IPS DF 4.7 (cell line): ENCODE measurements around the gene RCBTB1.

Source experiments
- DNase-seq: peaks from one replicate; pipeline ENCODE4 v3.0.0-alpha.2; 2013; ENCODE audit warnings: low spot score; ENCODE audit errors: extremely low read depth

Gene RCBTB1

DNA sequence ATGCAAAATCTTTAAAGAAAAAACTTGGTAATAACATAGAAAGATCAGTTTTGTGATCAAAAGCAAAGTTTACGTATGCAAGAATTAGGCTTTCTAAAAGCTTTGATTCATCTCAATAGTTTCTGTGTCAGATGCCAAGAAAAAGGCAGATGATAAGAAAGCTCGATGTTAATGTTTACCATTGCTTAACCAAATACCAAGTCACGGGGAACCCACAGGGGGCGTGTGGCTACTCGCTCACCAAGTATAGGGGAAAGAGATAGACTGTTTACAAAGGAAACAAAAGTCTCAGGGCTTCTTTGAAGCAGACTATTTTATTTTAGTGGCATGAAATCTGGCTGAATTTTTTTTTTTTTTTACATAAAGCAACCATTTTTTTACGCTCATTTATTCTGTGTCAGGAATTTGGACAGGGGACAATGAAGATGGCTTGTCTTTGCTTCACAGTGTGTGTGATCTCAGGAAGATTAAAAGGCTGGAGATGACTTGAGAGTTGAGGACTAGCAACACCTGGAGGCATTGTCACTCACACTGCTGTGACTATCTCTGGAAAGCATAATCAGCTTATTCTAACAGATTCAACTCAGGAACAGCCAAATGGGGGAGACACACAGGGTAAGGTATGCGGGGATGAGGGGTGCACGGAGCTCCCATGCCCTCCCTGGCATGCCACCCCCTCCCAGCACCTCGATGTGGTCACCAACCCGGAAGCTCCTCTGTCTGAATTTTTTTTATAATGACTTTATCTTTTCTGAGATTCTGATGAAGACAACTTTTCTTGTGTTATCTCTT lies 24.9 kb downstream of the RCBTB1 start:
- no peak for DNase-seq

DNA sequence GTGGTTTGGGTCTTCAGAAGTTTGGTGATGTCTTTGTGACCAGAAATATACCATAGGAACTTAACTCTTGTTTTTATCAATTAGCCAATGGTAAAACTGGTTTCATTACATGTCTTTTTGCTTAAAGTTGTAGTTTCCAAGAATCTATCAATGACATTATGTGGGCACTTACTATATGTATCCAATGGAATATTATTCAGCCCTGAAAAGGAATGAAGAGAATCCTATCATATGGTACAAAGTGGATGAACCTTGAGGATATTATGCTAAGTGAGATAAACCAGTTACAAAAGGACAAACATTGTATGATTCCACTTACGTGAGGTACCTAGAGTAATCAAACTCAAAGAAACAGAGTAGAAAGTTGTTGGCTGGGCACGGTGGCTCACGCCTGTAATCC lies 26.4 kb downstream of the RCBTB1 start:
- no peak for DNase-seq

DNA sequence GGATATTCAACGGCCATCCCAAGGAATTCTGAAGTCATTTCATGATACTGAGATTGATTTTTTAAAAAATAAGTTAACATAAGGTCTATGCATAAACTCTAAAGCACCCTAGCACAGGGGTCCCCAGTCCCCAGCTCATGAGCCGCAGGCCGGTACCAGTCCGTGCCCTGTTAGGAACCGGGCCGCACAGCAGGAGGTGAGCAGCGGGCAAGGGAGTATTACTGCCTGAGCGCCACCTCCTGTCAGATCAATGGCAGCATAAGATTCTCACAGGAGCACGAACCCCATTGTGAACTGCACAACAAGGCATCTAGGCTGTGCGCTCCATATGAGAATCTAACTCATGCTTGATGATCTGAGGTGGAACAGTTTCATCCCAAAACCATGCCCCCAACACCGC lies 31.0 kb downstream of the RCBTB1 start:
- DNase-seq: no peak

DNA sequence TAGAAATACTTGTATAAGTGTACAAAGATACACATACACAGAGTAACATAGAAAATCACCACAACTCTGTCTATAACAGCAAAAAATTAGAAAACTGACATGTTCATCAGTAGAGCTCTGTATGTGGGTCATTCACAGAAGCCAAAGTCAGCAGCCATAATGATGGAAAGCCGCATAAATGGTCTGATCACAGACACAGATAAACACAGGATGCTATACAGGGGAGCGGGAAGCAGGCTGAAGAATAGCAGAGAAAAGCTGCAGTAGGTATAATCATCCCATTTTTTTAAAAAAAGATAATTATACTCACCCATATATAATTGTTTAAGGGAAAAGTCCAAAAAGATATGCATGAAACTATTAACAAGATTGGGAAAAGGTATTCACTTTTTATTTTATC lies 31.5 kb downstream of the RCBTB1 start:
- DNase-seq: no peak

- DNase-seq: no peak
These were observed 34.3 kb downstream of the RCBTB1 start for GRCh38 chr13:49550942-49551644.

- DNase-seq: no peak
These were observed 36.1 kb downstream of the RCBTB1 start for GRCh38 chr13:49549289-49549688.

DNA sequence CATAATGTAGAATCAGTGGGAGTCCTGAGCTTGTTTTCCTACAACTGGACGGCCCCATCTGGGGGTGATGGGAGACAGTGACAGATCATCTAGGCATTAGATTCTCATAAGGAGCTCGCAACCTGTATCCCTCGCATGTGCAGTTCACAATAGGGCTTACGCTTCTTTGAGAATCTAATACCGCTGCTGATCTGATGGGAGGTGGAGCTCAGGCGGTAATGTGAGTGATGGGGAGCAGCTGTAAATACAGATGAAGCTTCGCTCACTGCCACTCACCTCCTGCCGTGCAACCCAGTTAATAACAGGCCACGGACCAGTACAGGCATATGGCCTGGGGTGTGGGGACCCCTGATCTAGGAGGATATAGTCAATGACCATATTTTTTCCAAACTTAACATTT lies 38.8 kb downstream of the RCBTB1 start:
- no peak for DNase-seq

DNA sequence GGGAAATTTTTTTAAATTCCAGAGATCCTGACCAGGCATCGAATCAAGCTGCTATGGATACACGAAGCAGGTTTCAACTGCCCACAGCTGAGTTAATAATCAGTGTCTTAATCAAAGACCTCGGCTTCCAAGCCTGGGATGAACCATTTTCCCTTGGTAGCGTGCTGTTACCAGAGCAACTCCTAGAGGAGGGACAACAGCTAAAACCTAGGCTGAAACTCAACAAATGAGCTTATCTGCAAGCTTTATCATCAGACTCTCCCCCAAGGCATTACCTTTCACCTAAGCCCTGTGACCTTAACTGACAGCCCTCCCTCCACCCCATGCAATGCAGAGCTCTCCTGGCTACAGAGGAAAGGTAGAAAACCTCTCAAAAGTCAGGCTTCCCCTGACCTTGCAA lies 39.7 kb downstream of the RCBTB1 start:
- no peak for DNase-seq

DNA sequence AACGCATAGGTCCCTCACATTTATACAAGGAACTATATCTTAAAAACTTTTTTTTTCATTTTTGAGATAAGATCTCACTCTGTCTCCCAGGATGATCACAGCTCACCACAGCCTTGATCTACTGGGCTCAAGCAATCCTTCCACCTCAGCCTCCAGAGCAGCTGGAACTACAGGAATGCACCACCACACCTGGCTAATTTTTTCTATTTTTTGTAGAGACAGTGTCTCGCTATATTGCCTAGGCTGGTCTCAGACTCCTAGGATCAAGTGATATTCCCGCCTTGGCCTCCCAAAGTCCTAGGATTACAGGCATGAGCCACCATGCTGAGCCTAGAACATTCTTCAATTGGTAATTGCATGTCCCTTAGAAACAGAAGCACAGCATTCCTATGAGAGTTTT lies 41.7 kb downstream of the RCBTB1 start:
- DNase-seq: no peak

DNA sequence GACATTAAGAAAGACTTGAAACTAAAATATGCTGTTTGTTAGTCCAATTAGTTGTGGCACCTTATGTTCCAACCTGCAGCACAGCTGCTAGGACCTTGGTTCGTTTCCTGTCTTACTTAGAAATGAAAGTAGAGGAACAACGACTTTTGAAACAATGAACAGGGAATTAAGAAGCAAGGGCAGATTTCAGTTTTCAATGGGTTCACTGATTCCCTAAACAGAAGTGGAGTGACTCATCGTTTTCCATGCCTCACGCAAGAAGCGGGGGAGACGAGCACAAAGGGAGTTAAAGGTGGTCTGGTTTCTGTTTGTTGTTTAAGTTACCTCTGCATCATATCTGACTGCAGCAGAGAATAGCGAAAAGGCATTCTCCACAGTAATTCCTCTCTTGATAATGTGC lies 44.8 kb downstream of the RCBTB1 start:
- no peak for DNase-seq

DNA sequence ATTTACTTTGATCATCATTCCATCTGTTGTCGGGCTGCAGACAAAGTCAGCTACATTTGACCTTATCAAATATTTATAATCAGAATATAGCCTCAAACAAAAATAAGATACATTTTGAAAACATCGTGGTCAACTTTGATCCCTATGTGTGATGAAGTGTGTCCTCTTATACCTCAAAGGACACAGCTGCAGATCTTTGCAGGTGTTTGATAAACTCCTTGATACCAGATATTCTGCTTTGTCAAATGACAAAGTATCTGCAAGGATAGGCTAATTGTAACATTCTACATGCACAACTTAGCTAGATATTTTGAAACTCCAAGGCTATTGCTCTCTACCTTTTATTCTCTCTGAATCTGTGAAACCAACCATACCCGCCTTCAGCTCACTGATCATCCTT lies 45.6 kb downstream of the RCBTB1 start:
- no peak for DNase-seq

DNA sequence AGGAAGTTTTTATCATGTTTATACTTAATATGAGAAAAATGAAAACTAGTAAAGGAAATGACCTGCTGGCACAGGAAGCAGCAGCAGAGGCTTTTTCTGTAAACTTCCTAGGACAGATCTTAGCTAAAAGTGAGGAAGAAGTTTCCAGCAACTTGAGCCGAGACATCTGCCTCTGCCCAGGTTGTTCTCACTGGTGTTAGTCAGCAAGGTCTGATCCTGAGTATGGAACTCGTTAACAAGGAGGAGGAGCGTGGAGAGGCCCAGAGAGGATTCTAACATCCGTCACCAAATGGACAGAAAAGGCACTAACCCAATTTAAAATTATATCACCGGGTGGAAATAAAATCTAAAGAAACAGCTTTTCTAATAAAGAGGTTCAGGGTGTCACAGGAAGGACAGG lies 46.0 kb downstream of the RCBTB1 start:
- no peak for DNase-seq

DNA sequence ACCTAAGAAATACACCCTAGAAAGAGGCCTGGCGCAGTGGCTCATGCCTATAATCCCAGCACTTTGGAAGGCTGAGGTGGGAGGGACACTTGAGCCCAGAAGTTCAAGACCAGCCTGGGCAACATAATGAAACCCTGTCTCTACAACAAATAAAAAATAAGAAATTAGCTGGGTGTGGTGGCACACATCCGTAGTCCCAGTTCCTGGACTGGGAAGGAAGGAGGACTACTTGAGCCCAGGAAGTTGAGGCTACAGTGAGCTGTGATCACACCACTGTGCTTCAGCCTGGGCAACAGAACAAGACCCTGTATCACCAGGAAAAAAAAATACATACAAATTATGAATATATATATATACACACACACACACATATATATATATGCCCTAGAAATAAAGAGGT lies 47.0 kb downstream of the RCBTB1 start:
- no peak for DNase-seq

GRCh38 chr13:49536144-49536873 lies 49.0 kb downstream of the RCBTB1 start:
- DNase-seq: no peak

GRCh38 chr13:49533591-49534269 lies 51.6 kb downstream of the RCBTB1 start:
- DNase-seq: no peak

DNA sequence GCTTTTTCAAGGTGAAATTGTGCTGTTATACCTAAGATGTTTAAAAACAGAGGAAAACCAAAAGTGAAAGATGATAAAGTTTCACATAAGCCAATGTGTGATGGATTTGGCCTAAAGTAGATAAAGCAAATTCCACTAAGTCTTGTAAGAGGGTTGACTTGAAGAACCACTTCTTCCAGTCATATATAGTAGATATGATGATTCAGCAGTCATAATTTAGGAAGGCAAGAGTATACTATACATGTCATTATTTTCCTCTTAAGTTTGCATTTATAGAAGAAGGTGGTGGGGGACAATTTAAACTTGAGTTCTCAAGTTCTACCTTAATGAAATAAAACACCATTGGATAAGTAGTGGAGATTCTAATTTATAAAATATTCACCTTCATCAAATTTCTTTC lies 52.3 kb downstream of the RCBTB1 start:
- DNase-seq: no peak

GRCh38 chr13:49532593-49532992 lies 52.8 kb downstream of the RCBTB1 start:
- no peak for DNase-seq

GRCh38 chr13:49530457-49530856 lies 54.9 kb downstream of the RCBTB1 start:
- no peak for DNase-seq

DNA sequence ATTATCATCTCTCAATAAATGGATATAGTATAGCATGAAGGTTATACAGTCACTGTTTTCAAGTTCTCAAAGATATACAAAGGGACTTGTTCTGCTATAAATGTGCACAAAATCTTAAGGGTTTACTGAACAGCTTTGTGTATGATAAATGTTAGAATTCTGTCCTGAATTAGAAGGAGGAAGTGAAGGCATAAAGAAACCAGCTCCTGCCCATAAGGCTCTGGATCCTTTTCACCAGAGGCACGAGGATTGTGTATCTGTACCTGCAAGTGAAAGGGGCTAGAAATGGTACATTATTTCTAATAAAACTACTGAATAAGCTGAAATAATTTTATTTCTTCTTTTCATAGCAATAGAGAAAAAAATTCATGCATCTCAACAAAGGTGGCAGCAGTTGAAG lies 57.2 kb downstream of the RCBTB1 start:
- DNase-seq: no peak

DNA sequence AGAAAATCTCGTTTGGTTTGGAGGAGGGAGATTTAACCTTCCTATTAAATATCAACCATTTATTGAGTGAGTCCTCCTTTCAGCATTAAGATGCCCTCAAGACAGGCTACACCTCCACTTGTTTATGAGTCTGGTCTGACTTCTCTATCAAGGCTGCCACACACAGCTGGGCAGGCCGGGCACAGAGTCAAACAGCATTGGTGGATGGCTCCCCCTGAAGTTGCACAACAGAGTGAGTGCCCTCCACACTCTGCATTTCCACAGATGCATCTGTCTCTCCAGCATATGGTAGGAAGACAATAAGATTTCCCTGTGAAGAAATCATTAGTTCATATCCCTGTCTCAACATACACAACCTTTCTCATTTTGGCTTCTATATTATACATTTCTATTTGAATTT lies 58.2 kb downstream of the RCBTB1 start:
- DNase-seq: no peak

GRCh38 chr13:49524740-49525501 lies 60.4 kb downstream of the RCBTB1 start:
- no peak for DNase-seq
